NB4 (cell line): ENCODE results near the gene NHS.

ENCODE experiments used
- DNase-seq: peaks from one replicate; pipeline ENCODE4 v3.0.0; 2010; ENCODE audit warnings: low read depth
- H3K4me3 ChIP-seq: one replicate; pipeline ENCODE4 v1.5.1; 2011; ENCODE audit warnings: mild to moderate bottlenecking, low read depth, low read length, moderate library complexity
- CTCF ChIP-seq: IDR thresholded peaks from one replicate; pipeline ENCODE4 v1.5.1; 2012; ENCODE audit warnings: low read depth, low read length
- MAX ChIP-seq: IDR thresholded peaks from 2 replicates; pipeline ENCODE4 v1.6.1; 2011; ENCODE audit warnings: low read depth, low read length
- MYC ChIP-seq: IDR thresholded peaks from 2 replicates; pipeline ENCODE4 v1.6.1; 2011; ENCODE audit warnings: low read depth, low read length
- POLR2A ChIP-seq: IDR thresholded peaks from 2 replicates; pipeline ENCODE4 v1.6.1; 2011; ENCODE audit warnings: mild to moderate bottlenecking; ENCODE audit not compliant: insufficient read length; ENCODE audit errors: extremely low read depth

The NHS gene

DNA sequence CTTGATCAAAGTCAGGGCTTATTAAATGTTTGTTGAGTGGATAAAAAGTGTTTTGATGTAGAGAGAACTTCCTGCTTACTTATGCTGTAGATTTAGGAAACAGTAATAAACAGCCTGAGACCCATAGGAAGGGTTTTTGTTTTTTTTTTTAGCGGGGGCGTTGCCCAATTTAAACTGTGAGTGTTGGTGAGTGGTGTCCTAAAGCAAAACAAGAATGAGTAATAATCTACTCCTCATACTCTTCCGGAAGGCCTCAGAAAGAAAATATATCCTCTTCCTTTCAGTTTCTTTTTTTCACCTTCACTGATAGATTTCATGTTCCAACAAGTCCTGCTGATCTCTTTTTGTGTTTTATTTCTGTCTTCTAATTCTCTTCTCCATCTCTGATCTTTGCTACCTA, 257.9 kb downstream of the NHS start:
- no peak overlapping the region for H3K4me3 ChIP-seq
- no peak for DNase-seq
- TF ChIP-seq MYC: no peak
- TF ChIP-seq POLR2A: no peak
- no peak for TF ChIP-seq CTCF
- TF ChIP-seq MAX: no peak

- TF ChIP-seq MAX: no peak
- no peak for TF ChIP-seq POLR2A
- TF ChIP-seq CTCF: no peak
- TF ChIP-seq MYC: no peak
- no peak for DNase-seq
- no peak overlapping the region for H3K4me3 ChIP-seq
Measured at GRCh38 chrX:17633546-17633945, 258.5 kb downstream of the NHS start.

DNA sequence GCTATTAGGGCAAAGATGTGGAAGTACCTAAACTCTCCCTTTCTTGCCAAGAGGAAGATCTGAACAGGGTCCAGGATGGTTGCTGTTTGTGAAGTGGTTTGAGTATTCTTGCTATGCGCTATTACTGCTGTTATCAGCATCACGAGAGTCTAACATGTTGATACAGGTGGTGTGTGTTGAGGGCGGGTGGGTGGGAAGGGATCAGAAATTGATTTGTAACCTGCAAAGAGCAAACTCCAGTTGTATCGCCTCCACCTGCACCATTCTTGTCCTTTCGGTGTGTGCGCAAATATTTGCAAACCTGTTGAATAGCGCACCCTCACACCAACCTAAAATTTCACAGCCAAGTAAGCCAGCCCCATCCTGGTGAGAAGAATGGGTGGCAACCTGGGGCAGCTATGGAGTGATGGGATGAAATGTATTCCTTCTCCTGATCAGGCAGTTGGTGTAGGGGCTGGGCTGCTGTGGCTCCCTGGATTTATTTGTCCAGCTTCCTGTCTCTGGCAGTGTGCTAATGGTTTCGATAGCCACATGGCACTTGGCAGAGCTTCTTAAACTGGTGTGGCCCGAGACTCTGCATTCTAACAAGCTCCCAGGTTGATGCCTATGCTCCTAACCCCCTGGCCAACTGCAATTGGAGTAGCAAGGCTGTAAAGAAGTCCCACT, 259.7 kb downstream of the NHS start:
- TF ChIP-seq POLR2A (no peak), MAX (no peak), MYC (no peak), CTCF (no peak)
- H3K4me3 ChIP-seq: no peak overlapping the region
- DNase-seq: no peak

GRCh38 chrX:17635231-17635630, 260.2 kb downstream of the NHS start:
- no peak for TF ChIP-seq CTCF
- no peak overlapping the region for H3K4me3 ChIP-seq
- DNase-seq: no peak

- TF ChIP-seq CTCF: no peak
- TF ChIP-seq MAX: no peak
- TF ChIP-seq POLR2A: no peak
- no peak for TF ChIP-seq MYC
- no peak for DNase-seq
- no peak overlapping the region for H3K4me3 ChIP-seq
Measured at GRCh38 chrX:17637235-17637634, 262.2 kb downstream of the NHS start.

DNA sequence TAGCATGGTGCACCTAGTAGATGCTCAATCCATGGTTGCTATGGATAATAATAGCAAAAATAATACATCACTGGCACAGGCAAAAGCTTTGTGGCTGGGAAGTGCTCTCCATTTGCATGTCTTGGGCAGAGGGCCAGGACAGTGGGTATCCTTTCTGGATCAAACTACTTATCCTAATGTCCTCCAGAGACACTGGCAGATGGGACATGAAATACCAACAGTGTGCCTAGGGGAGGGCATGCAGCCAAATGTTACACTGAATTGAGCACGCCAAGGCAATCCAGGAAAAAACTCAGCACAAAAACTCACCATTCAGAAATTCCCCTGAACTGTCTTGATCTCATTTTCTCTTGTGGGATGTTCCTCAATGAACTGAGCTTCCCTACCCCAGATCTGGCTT, 263.7 kb downstream of the NHS start:
- H3K4me3 ChIP-seq: no peak overlapping the region
- TF ChIP-seq POLR2A: no peak
- no peak for DNase-seq
